ENCODE results near the gene GBE1. TPM values are rescaled to one million over a fixed set of nuclear protein-coding genes. Genes with fewer than 3 reads are reported as not detected.

GBE1 gene
- total RNA-seq, 1 donor from 2014 or later, result 24.6 TPM

- H3K9me3 Mint-ChIP-seq, result no peaks in the 10 kb centered on the region
- no peaks in the 10 kb centered on the region for H3K4me1 Mint-ChIP-seq (ENCODE audit: low read depth)
- intact Hi-C loops (cut with micrococcal nuclease), result no loop called here
- DNase-seq (ENCODE audit: low spot score), result no peak
- no peaks in the 10 kb centered on the region for H3K27me3 Mint-ChIP-seq (ENCODE audit: insufficient read depth)
- H3K36me3 Mint-ChIP-seq (ENCODE audit: low read depth), result no peaks in the 10 kb centered on the region
- H3K27ac Mint-ChIP-seq, result no peak overlapping the region
- H3K4me3 Mint-ChIP-seq, result no peak overlapping the region
Observed at GRCh38 chr3:81451140-81451539, 310.3 kb downstream of the GBE1 start.

DNA sequence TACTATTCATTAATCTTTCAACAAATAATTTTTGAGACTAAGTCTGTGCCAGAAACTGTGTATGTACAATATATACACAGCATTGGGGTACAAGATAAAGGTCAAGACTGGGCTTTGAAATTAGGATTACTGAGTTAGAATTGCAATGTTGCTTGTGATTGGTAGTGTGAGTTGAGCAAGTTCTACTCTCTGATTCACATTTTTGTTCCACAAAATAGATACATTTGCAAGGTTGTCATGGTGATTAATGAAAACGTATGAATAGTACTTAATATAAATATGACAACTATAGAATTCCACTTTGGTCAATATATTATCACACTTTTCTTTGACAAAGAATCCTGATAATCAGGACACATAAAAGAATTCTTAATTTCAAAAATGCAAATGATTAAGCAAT, 314.6 kb downstream of the GBE1 start:
- no peaks in the 10 kb centered on the region for H3K27me3 Mint-ChIP-seq (ENCODE audit: insufficient read depth)
- H3K4me1 Mint-ChIP-seq (ENCODE audit: low read depth), result no peaks in the 10 kb centered on the region
- H3K27ac Mint-ChIP-seq, result no peak overlapping the region
- no peaks in the 10 kb centered on the region for H3K9me3 Mint-ChIP-seq
- no peak overlapping the region for H3K4me3 Mint-ChIP-seq
- intact Hi-C loops (cut with micrococcal nuclease), result no loop called here
- no peaks in the 10 kb centered on the region for H3K36me3 Mint-ChIP-seq (ENCODE audit: low read depth)
- no peak for DNase-seq (ENCODE audit: low spot score)

DNA sequence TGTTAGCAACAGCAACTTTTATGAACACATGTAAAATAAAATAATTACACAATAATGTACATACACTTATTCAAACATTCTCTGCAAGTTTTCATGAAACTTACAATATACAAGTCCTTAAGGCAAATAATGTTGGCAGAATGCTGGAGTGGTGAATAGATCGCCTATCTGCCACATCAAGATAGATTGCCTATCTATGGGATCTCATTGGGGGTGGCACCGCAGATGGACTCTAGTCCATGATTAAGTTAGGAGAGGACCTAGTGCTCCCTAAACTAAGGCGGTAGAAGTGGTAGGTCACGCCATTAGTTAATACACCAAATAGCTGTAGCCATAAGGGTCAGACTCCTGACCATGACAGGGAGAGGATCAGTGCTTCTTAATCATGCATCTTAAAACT, 315.7 kb downstream of the GBE1 start:
- DNase-seq (ENCODE audit: low spot score), result no peak
- Mint-ChIP-seq H3K4me3 (no peak overlapping the region), H3K36me3 (ENCODE audit: low read depth) (no peaks in the 10 kb centered on the region), H3K27ac (no peak overlapping the region), H3K9me3 (no peaks in the 10 kb centered on the region), H3K4me1 (ENCODE audit: low read depth) (no peaks in the 10 kb centered on the region), H3K27me3 (ENCODE audit: insufficient read depth) (no peaks in the 10 kb centered on the region)
- intact Hi-C loops (cut with micrococcal nuclease), result no loop called here

- Mint-ChIP-seq H3K4me1 (ENCODE audit: low read depth) (no peaks in the 10 kb centered on the region), H3K4me3 (no peak overlapping the region), H3K27ac (no peak overlapping the region), H3K9me3 (no peaks in the 10 kb centered on the region), H3K36me3 (ENCODE audit: low read depth) (no peaks in the 10 kb centered on the region), H3K27me3 (ENCODE audit: insufficient read depth) (no peaks in the 10 kb centered on the region)
- intact Hi-C loops (cut with micrococcal nuclease), result no loop called here
- no peak for DNase-seq (ENCODE audit: low spot score)
Observed at GRCh38 chr3:81444817-81445460, 316.5 kb downstream of the GBE1 start.

- no peak for DNase-seq (ENCODE audit: low spot score)
- no peak overlapping the region for H3K4me3 Mint-ChIP-seq
- no peaks in the 10 kb centered on the region for H3K4me1 Mint-ChIP-seq (ENCODE audit: low read depth)
- no peaks in the 10 kb centered on the region for H3K9me3 Mint-ChIP-seq
- H3K27ac Mint-ChIP-seq, result no peak overlapping the region
- no peaks in the 10 kb centered on the region for H3K27me3 Mint-ChIP-seq (ENCODE audit: insufficient read depth)
- H3K36me3 Mint-ChIP-seq (ENCODE audit: low read depth), result no peaks in the 10 kb centered on the region
- intact Hi-C loops (cut with micrococcal nuclease), result no loop called here
Observed at GRCh38 chr3:81443958-81444357, 317.5 kb downstream of the GBE1 start.

- no peaks in the 10 kb centered on the region for H3K27me3 Mint-ChIP-seq (ENCODE audit: insufficient read depth)
- H3K9me3 Mint-ChIP-seq, result no peaks in the 10 kb centered on the region
- DNase-seq (ENCODE audit: low spot score), result no peak
- H3K27ac Mint-ChIP-seq, result no peak overlapping the region
- no peak overlapping the region for H3K4me3 Mint-ChIP-seq
- H3K4me1 Mint-ChIP-seq (ENCODE audit: low read depth), result no peaks in the 10 kb centered on the region
- intact Hi-C loops (cut with micrococcal nuclease), result no loop called here
- H3K36me3 Mint-ChIP-seq (ENCODE audit: low read depth), result no peaks in the 10 kb centered on the region
Observed at GRCh38 chr3:81443457-81443782, 318.0 kb downstream of the GBE1 start.

- H3K4me3 Mint-ChIP-seq, result no peak overlapping the region
- no peaks in the 10 kb centered on the region for H3K36me3 Mint-ChIP-seq (ENCODE audit: low read depth)
- intact Hi-C loops (cut with micrococcal nuclease), result no loop called here
- H3K4me1 Mint-ChIP-seq (ENCODE audit: low read depth), result no peaks in the 10 kb centered on the region
- H3K27me3 Mint-ChIP-seq (ENCODE audit: insufficient read depth), result no peaks in the 10 kb centered on the region
- no peaks in the 10 kb centered on the region for H3K9me3 Mint-ChIP-seq
- DNase-seq (ENCODE audit: low spot score), result no peak
- no peak overlapping the region for H3K27ac Mint-ChIP-seq
Observed at GRCh38 chr3:81442758-81443456, 318.5 kb downstream of the GBE1 start.

DNA sequence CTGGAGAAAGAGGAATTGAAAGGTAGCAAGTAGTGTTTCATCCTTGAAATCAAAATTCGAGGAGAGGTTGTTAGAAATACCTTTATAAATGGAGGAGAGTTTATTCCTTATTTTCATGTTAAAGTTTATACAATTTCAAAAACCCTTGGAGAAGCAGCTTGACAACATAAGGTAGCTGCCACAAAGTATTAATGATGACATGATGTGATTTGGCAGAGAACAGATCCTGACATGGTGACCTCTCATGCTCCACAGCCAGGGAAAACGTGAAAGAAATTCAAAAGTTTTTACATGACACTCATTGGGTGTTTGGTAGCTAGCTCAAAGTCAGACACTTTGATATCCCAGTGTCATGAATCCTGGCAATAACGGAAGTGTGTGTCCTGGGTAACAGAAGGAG, 320.8 kb downstream of the GBE1 start:
- Mint-ChIP-seq H3K9me3 (no peaks in the 10 kb centered on the region), H3K27ac (no peak overlapping the region), H3K4me1 (ENCODE audit: low read depth) (no peaks in the 10 kb centered on the region), H3K27me3 (ENCODE audit: insufficient read depth) (no peaks in the 10 kb centered on the region), H3K36me3 (ENCODE audit: low read depth) (no peaks in the 10 kb centered on the region), H3K4me3 (no peak overlapping the region)
- intact Hi-C loops (cut with micrococcal nuclease), result no loop called here
- no peak for DNase-seq (ENCODE audit: low spot score)

Measured in activated T-helper 1 cell treated with anti-CD3 and anti-CD28 coated beads, Interleukin-12 subunit alpha, Interleukin-12 subunit beta, Interleukin-2, Interleukin-4 antibody, amounts not matched to agents 30 ng/mL and 10 ng/mL and 1 ng/mL, durations not matched to agents 14 hours and 24 hours and 36 hours (primary cell).